Measurements from ENCODE around the gene RSPH9.

The RSPH9 gene

GRCh38 chr6:43713643-43714310 lies 68.9 kb downstream of the RSPH9 start:
- no peak for DNase-seq

GRCh38 chr6:43714311-43715055 lies 69.6 kb downstream of the RSPH9 start:
- DNase-seq: no peak

DNA sequence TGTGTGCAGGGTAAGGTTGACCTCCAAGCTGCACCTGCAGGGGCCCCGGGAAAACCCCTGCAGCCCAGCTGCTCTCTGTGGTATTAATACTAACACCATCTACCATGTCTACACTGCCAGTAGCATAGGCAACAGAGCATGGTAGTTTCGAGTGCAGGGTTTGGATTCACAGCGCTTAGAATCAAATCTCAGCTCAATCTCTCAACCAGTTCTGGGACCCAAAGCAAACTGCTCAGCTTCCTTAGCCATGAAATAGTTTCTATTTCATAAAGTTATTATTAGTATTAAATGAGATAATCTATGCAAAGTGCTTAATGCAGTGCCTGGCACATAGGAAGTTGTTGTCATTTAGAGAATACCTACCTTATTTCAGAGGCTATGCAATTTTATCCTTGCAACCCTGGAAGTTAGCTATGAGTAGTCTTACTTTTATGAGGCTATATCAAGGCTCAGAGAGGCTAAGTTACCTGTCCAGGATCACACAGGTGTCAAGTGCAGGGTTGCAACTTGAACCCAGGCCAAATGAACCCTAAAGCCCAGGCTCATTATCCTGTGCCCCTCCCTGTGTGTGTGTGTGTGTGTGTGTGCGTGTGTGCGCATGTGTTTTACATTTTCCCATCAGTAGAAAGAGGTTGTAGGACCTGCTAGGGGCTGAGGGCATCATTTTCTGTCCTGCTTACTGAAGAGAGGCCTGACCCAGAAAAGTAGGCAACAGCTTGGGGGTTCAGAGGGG lies 70.4 kb downstream of the RSPH9 start:
- no peak for DNase-seq

DNA sequence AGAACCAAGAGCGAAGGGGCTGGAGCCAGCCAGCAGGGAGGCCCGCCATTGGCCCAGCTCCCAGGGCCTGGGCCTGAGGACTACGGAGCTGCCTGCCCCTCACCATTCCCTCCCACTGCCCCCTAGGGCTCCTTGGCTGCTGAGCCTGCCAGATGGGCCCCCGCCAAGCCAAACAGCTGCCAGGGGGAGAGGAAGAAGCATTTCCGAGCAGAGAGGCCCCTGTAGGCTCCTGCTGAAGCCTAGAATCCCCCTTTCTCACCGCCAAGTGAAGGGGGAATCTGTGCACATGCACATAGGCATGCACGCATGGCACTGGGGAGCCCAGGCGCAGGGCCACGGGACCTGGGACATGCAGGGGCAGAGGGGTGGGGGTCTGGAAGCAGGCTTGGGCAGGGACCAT lies 71.3 kb downstream of the RSPH9 start:
- no peak for DNase-seq

DNA sequence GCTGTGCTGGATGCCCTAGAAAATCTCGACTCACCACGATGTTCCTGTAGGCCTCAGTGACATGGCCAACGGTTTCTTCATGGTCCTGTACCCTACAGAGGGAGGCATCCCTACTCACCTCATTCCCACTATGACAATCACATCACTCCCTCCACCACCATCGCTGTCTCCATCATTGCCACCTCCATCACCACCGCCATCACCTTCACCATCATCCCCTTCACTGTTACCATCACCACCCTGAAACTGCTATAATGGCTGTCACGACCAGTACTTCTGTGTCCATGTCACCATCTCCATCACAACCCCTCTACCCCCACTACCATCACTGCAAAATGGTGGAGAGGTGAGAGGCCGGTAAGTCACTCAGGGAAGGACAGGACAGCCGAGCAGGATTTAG lies 72.6 kb downstream of the RSPH9 start:
- no peak for DNase-seq

DNA sequence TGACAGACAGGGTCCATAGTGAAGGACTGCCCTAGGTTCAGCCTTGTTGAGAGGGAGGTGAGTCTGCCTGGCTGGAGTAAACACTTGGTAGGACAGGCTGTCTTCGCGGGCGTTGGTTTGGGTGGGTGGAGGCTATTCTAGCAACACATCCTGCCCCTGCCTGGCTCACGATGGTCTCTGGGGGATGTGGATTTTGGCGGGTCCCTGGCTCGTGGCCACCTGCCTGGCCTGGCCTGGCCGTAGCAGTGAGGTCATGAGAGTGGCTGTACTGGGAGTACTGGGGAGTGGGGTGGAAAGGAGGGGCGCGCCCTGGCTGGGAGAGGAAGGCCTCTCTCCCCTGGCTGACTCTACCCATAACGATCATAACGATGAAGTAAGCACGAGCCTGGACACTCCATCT lies 73.0 kb downstream of the RSPH9 start:
- DNase-seq: no peak

DNA sequence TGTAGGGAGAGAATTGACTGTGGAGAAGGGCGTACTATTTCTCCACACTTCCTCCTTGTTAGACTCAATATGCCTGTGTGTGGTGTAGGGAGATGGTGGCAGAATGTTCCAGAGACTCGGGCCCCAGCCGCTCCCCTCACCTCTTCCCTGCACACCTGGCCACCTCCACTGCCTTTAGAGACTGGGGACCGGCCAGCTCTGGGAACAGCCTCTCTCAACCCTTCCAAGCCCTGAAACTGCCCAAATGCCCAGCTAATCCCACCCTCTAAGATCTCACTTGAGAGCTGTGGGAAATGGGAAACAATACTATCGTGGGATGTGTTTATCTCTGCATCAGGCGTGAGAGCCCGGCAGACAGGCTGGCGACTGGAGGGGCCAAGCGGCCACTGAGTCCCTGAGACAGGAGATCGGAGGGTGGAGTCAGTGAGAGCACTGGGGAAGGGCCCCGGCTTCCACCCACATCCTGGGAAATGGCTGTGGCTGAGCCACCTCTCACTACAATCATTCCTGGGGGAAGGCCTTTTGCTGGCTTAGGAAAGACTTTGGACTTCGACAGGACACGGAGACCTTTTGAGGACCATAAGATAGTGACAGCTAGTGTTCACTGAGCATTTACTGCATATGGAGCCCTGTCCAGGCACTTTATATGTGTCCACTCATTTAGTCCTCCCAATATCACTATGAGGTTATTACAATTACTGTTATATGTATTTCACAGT lies 73.7 kb downstream of the RSPH9 start:
- DNase-seq: no peak

- no peak for DNase-seq
These were observed 74.7 kb downstream of the RSPH9 start for GRCh38 chr6:43719511-43719910.

DNA sequence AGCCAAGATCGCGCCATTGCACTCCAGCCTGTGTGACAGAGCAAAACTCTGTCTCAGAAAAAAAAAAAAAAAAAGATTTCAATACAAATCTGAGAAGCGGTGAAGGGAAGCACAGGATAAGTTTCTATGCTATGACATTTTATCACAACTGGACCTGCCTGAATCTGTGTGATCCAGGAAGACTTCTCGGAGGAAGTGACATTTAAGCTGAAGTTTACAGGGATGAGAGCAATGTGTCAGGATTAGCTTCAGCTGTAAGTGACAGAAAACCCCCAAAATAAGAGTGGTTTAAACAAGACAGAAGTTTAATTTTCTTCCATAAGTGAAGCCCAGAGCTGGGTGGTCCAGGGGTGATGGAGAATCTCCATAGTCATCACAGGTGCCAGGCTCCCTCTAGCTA lies 76.2 kb downstream of the RSPH9 start:
- no peak for DNase-seq
